Tibial nerve (tissue), 3 donors: ENCODE data around the gene PCA3.

Source experiments
- POLR2A ChIP-seq, 2 donors: fragments of 450-650 bp; IDR thresholded peaks; one replicate each; pipeline ENCODE4 v1.6.1; 2017; ENCODE audit warnings: antibody characterized with exemption in 2 of 2, mild to moderate bottlenecking in 2 of 2, moderate library complexity in 2 of 2
- TF ChIP-seq, protein P1 (sequence below), 5 experiments: fragments of 200-600 bp in 3 of 5; fragments of 450-650 bp in 2 of 5; sonication (generic) in 3 of 5; IDR thresholded peaks; one replicate each; pipeline ENCODE4 v1.5.1; 2016 to 2019; ENCODE audit warnings: antibody characterized with exemption in 5 of 5, mild to moderate bottlenecking in 3 of 5, moderate library complexity in 2 of 5

DNA sequence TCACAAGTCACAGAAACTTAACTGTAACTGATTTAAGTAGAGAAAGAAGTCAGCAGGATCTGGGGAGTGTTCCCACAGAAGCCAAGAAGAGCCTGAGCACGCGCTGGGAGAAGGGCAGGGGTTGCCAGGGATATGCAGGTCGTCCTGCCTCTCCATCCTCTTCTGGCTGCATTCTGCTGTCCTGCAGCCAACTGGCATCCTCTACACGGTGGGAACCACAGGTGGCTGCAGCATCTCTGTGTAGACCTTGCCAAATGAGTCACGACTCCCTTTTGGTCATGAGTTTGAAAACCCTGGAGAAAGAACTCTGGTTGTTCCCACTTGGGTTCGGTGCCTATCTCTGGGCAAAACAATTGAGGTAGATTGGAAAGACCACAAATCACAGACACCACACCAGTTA is 38.4 kb upstream of the PCA3 start:
- TF ChIP-seq, protein P1, sequence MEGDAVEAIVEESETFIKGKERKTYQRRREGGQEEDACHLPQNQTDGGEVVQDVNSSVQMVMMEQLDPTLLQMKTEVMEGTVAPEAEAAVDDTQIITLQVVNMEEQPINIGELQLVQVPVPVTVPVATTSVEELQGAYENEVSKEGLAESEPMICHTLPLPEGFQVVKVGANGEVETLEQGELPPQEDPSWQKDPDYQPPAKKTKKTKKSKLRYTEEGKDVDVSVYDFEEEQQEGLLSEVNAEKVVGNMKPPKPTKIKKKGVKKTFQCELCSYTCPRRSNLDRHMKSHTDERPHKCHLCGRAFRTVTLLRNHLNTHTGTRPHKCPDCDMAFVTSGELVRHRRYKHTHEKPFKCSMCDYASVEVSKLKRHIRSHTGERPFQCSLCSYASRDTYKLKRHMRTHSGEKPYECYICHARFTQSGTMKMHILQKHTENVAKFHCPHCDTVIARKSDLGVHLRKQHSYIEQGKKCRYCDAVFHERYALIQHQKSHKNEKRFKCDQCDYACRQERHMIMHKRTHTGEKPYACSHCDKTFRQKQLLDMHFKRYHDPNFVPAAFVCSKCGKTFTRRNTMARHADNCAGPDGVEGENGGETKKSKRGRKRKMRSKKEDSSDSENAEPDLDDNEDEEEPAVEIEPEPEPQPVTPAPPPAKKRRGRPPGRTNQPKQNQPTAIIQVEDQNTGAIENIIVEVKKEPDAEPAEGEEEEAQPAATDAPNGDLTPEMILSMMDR (IDR thresholded peaks at IDR 0.05) = no peak
- TF ChIP-seq POLR2A (IDR thresholded peaks at IDR 0.05) = no peak
